ENCODE data around the gene MED8. TPM values are rescaled to one million over a fixed set of nuclear protein-coding genes. Genes with fewer than 3 reads are reported as not detected.

Gene MED8
- total and polyA plus RNA-seq, 2 of the 13 experiments (the other 11 are each of a cell fraction or from before 2014, with no cell fraction given) = 16.9 to 77.4 TPM

- TF ChIP-seq CENPBD1 (CRISPR knock-in tag; IDR thresholded peaks at IDR 0.05; ENCODE audit: borderline replicate concordance, low read depth) (no peak), ZBTB7A (CRISPR knock-in tag; IDR thresholded peaks at IDR 0.05) (no peak)
Observed at GRCh38 chr1:43379476-43379875, 10.1 kb downstream of the MED8 start (continued).

GRCh38 chr1:43377831-43378230, 11.8 kb downstream of the MED8 start:
- DNase-seq (ENCODE audit: low spot score) (no peak), FAIRE-seq (no peak), ATAC-seq (no peak)
- H3K36me3 ChIP-seq (replicated peaks in 1 of 2; ENCODE audit: control insufficient read depth in 1 of 2, insufficient read depth in 2 of 2, low read length in 2 of 2) = peaks cover 3 to 9% of the 10 kb centered on the region in 2 experiments; a peak in 2 of 5 replicates
- no peaks in the 10 kb centered on the region for H3K27me3 ChIP-seq (ENCODE audit: control insufficient read depth in 1 of 2, insufficient read depth in 2 of 2, low read length in 2 of 2)
- TF ChIP-seq SP2 (CRISPR knock-in tag; IDR thresholded peaks at IDR 0.05) (no peak), KDM5A (IDR thresholded peaks at IDR 0.05; ENCODE audit: borderline replicate concordance, low read length) (no peak), ZNF598 (CRISPR knock-in tag; IDR thresholded peaks at IDR 0.05; ENCODE audit: borderline replicate concordance) (no peak), SNAI1 (CRISPR knock-in tag; IDR thresholded peaks at IDR 0.05; ENCODE audit: borderline replicate concordance) (no peak), BRD4 (CRISPR knock-in tag; IDR thresholded peaks at IDR 0.05) (no peak)
- ChIA-PET CTCF (ENCODE audit: low intra/inter-chr PET ratio, low total read pairs) (no interaction called here), POLR2A (interaction anchor here (1.5 kb wide), 1 partner anchor 11 kb away, joined by 3 read pairs; no protein-coding TSS in a partner anchor)
- in situ Hi-C loops (cut with HindIII; ENCODE audit: extremely low pct_ligation_motif_present, low pct_unique_long_range_greater_than_20kb) = no loop called here
- BruUV-seq (replicated peaks) = no TSS peak
- intact Hi-C loops (cut with micrococcal nuclease; ENCODE audit: unreplicated experiment) = no loop called here
- 77% methylated on average over 1 of the region's 1 CpG for WGBS (ENCODE audit: low lambda C conversion rate)
- H3K79me2 ChIP-seq (ENCODE audit: insufficient read depth, low read length) = no peaks in the 10 kb centered on the region
- no peak overlapping the region for H3K4me2 ChIP-seq (ENCODE audit: low read depth, low read length)
- peaks cover 14% of the 10 kb centered on the region for H3K4me1 ChIP-seq (ENCODE audit: insufficient read depth, low read length)
- H3K4me3 ChIP-seq (replicated peaks in 1 of 3; ENCODE audit: insufficient read depth in 1 of 3, low read depth in 2 of 3, low read length in 3 of 3) = no peak overlapping the region
- H3K9ac ChIP-seq (ENCODE audit: insufficient read depth, low read depth, low read length) = no peak overlapping the region
- H3K9me3 ChIP-seq (ENCODE audit: low read length) = no peaks in the 10 kb centered on the region
- no peak overlapping the region for H3K27ac ChIP-seq (ENCODE audit: extremely low read length, insufficient read depth, low read length)
- H2AFZ ChIP-seq (ENCODE audit: low read length) = no peak overlapping the region
- H4K20me1 ChIP-seq (ENCODE audit: insufficient read depth, low read length) = no peaks in the 10 kb centered on the region

Data from HepG2 (cell line).